Stimulated activated CD8-positive, alpha-beta memory T cell treated with anti-CD3 and anti-CD28 coated beads, Interleukin-15, amount 100 ng/mL, for 24 hours (primary cell): Measurements from ENCODE around the gene UBR4.
"Not testable (repeated sequence)": the region's sequence is repeated elsewhere in the genome, so short reads cannot be mapped to it uniquely, and the experiment has no call there.

Source experiments
- DNase-seq: peaks from one replicate; pipeline ENCODE4 v3.0.0-alpha.2; 2020; ENCODE audit warnings: low read depth

The UBR4 gene

DNA sequence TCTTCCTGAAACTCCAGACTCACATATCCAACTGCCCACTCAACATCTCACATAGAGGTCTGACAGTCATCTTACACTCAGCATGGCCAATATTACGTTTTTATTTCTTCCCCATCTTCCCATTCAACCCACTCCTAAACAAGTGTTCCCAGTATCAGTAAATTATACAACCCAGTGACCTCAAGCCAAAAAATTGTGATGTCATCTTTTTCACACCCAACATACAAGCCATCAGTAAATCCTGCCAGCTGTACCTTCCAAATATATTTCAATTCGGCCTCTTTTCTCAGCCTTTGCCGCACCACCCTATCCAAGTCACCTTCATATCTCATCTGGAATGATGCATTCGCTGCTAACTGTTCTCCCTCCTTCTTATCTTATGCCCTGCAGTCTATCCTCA is 19.6 kb downstream of the UBR4 start:
- no peak for DNase-seq

DNA sequence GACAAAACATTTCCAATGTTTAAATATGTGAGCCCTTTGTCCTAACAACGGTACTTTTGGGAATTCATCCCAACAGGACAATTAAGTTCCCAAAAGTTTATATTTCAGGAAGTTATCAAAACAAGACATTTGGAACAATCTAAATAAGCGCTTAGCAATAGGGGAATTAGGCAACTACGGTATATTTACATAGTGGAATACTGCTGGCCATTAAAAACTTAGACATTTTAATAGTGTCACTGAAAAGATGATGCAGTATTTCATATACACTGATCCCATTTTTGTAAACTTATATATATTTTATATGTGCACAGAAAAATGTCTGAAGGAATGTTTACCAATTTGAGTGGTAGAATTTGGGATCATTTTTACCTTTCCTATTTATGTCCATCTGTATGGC is 20.8 kb downstream of the UBR4 start:
- DNase-seq: no peak

DNA sequence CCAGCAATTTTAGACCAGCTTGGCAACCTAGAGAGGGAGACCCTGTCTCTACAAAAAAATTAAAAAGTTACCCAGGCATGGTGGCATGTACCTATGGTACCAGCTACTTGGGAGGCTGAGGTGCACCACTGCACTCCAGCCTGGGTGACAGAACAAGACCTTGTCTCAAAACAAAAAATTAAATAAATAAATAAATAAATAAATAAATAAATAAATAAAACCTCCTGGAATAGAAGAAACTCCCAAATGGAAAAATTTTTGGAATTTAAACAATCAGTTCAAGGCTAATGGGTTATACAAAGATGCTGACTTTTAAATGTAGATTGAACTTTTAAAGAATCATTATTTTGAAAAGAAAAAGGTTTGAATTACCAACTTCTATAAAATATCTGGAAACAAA is 22.2 kb downstream of the UBR4 start:
- no peak for DNase-seq

- DNase-seq: no peak
These were observed 24.1 kb downstream of the UBR4 start for GRCh38 chr1:19186001-19186400.

DNA sequence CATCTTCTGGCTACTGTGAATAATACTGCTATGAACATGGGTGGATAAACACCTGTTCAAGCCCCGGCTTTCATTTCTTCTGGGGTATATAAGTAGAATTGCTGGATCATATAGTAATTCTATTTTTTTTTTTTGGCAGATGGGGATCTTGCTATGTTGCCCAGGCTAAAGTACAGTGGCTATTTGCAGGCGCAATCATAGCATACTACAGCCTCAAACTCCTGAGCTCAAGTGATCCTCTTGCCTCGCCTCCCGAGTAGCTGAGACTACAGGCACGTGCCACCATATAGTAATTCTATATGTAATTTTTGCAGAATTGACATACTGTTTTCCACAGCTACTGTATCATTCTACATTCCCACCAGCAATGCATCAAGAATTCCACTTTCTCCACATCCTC is 27.8 kb downstream of the UBR4 start:
- DNase-seq: no peak

DNA sequence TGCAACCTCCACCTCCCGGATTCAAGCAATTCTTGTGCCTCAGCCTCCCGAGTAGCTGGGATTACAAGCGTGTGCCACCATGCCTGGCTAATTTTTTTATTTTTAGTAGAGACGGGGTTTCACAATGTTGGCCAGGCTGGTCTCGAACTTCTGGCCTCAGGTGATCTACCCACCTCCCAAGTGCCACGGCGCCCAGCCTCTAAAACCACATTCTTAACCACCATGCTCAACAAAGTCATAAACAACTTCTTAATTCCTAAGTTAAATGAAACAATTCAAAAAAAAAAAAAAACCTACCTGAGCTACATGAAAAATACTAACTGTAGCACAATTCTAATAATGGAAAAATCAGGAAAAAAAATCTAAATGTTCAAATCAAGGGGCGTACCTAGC is 29.8 kb downstream of the UBR4 start:
- not testable (repeated sequence) for DNase-seq

- DNase-seq: no peak
These were observed 30.3 kb downstream of the UBR4 start for GRCh38 chr1:19179597-19180264.

DNA sequence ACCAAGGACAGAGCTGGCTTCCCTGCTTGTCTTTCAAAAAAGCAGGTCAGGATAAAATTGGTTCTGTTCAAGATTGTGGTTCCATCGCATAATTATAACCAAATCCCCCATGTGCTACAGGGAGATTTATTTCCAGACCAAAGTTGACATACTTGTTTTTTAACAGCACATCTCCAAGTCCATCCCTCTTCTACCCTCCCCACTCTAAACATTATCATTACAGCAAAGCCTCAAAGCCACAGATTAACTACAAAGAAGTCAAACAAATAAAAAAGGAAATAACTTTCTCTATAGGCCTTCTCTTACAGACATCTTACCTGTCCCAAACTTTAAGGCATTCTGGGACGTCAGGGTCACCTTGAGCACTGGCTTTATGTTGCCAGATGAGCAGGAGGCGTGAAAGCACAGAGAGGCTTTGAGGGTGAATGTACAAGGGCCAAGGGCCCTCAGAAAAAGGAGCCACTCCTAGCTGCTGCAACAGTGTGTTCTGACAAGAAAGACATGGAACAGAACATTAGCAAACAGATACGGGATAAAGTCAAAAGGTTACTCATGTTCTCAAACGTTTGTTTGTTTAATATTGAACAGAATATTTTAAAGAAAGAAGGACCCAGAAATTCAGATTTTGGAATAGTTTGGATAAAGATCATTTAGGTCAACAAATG is 31.2 kb downstream of the UBR4 start:
- DNase-seq: no peak

GRCh38 chr1:19177811-19178210 is 32.3 kb downstream of the UBR4 start:
- DNase-seq: no peak

DNA sequence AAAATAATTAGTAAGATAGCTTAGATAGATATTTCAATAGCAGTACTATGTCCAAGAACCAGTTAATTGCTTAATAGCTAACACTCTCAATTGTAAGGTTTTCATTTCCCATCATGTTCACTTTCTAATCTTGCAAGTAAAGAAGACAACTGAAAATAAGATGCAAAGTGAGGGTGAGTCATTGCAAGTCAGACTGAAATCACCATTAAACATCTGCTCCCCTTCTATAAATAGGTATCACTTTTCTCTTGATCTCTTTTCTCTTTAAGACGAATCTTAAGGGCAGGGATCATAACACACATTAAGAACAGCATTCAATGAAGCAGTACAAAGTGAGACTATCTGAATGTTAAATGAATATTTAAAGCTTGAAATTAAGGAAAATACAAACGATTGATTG is 40.4 kb downstream of the UBR4 start:
- DNase-seq: no peak

- DNase-seq: no peak
These were observed 42.9 kb downstream of the UBR4 start for GRCh38 chr1:19167140-19167539.

GRCh38 chr1:19166066-19166465 is 44.0 kb downstream of the UBR4 start:
- no peak for DNase-seq

- DNase-seq: no peak
These were observed 44.6 kb downstream of the UBR4 start for GRCh38 chr1:19165501-19165900.

GRCh38 chr1:19164274-19165015 is 45.6 kb downstream of the UBR4 start:
- no peak for DNase-seq

GRCh38 chr1:19163261-19163660 is 46.8 kb downstream of the UBR4 start:
- DNase-seq: no peak

DNA sequence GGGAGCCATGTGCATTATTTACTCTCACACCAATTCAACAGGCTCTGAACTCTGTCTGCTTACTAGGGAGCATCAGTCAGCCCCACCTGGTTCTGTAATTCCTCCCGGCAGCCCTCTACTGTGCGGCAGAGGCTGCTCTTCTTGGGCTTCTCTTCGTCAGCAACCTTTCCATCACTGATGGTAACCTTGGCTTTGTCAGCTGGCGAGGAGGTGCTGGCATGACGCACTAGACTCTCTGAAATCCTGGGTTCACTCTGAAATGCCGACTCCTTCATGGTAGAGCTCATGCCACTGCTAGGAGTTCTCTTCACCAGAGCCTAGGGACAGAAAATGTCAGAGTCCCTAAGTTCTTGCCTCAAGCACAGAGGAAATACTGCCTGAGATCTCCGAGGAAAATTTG is 49.2 kb downstream of the UBR4 start:
- no peak for DNase-seq

GRCh38 chr1:19157653-19158052 is 52.4 kb downstream of the UBR4 start:
- DNase-seq: no peak

DNA sequence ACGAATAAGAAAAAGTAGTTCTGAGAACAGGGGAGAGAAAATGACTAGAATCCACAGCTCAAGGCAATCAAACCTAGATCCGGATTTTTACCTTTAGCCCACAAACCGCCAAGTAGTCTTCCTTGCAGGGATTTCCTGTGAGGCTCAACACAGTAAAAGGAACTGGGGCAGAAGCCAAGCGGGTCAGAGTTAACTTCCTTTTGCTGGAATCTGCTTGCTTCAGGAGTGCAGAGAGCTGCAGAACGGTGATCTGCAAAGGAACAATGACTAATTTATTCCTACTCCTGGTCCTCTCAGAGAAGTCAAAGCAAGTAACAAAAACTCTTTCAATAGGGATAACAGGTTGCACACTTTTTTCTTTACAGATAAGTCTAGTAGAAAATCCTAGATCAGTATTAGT is 53.4 kb downstream of the UBR4 start:
- no peak for DNase-seq

- no peak for DNase-seq
These were observed 55.2 kb downstream of the UBR4 start for GRCh38 chr1:19154876-19155275.

GRCh38 chr1:19153169-19153568 is 56.9 kb downstream of the UBR4 start:
- DNase-seq: no peak

GRCh38 chr1:19151537-19151936 is 58.5 kb downstream of the UBR4 start:
- DNase-seq: no peak

- no peak for DNase-seq
These were observed 60.3 kb downstream of the UBR4 start for GRCh38 chr1:19149736-19150135.

DNA sequence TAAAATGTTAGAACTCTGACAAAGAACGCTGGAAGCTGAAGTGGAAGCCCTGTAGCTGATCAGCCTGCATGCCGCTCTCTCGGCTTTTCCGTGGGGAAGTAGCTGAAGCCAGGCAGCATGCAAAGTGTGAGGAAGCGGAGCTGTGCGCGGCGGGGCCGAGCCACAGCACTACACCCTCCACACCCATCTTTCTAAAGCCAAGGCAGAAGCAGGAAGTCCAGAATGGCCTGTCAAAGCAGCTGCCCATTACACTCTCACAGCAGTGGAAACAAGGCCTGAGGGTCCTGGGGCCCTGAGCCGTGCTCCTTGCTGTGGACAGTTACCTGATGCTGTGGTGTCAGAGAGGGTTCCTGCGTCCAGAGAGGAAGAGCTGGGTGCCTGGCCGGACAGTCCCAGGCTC is 69.6 kb downstream of the UBR4 start:
- no peak for DNase-seq
